MCF 10A (cell line): ENCODE measurements around the gene ABHD8. TPM values are rescaled to one million over a fixed set of nuclear protein-coding genes. Genes with fewer than 3 reads are reported as not detected.
A peak's percentile ranks its signal among the peaks of the same experiment; 100 is the strongest.

Source experiments
- BruUV-seq: library from RNA; stranded (reverse); fragments of 400-500 nt; replicated peaks from 2 replicates; lab custom pipeline; 2021; lab: Mats Ljungman, UMichigan
- CTCF ChIA-PET: fragments of 300-600 bp; sonication (Branson Sonifier 250); formaldehyde crosslinking; extraction: SDS; loops from one replicate; lab custom pipeline; 2021; ENCODE audit warnings: antibody characterized with exemption, inconsistent platforms; lab: Yijun Ruan, JAX
- POLR2A ChIA-PET: fragments of 300-600, 350-650 bp; sonication (Branson Sonifier 250); formaldehyde crosslinking; extraction: SDS; loops from one replicate; lab custom pipeline; 2020; ENCODE audit warnings: antibody characterized with exemption, inconsistent platforms; lab: Yijun Ruan, JAX
- DNase-seq: peaks from one replicate; pipeline ENCODE4 v3.0.0-alpha.2; 2018; ENCODE audit not compliant: unreplicated experiment
- H3K27ac Mint-ChIP-seq: one replicate; pipeline ENCODE4 v1.8.0; 2022; ENCODE audit warnings: mild to moderate bottlenecking, low read depth, mixed read lengths; ENCODE audit not compliant: unreplicated experiment
- H3K27me3 Mint-ChIP-seq: one replicate; pipeline ENCODE4 v1.8.0; 2022; ENCODE audit warnings: mixed read lengths; ENCODE audit not compliant: insufficient read depth, unreplicated experiment
- H3K36me3 Mint-ChIP-seq: one replicate; pipeline ENCODE4 v1.8.0; 2022; ENCODE audit warnings: mild to moderate bottlenecking, moderate library complexity, mixed read lengths; ENCODE audit not compliant: insufficient read depth, unreplicated experiment
- H3K4me1 Mint-ChIP-seq: one replicate; pipeline ENCODE4 v1.8.0; 2022; ENCODE audit warnings: mixed read lengths; ENCODE audit not compliant: insufficient read depth, unreplicated experiment
- H3K4me3 Mint-ChIP-seq: one replicate; pipeline ENCODE4 v1.8.0; 2022; ENCODE audit warnings: mild to moderate bottlenecking, moderate library complexity, mixed read lengths; ENCODE audit not compliant: unreplicated experiment
- H3K9me3 Mint-ChIP-seq: one replicate; pipeline ENCODE4 v1.8.0; 2022; ENCODE audit warnings: mixed read lengths; ENCODE audit not compliant: unreplicated experiment
- CTCF ChIP-seq: fragments of 200-600 bp; IDR thresholded peaks from one replicate; pipeline ENCODE4 v1.8.0; 2022; ENCODE audit warnings: antibody characterized with exemption, mild to moderate bottlenecking; ENCODE audit not compliant: unreplicated experiment
- intact Hi-C: fragments of 100-400 bp; cut with micrococcal nuclease; formaldehyde crosslinking; loops from 2 replicates; pipeline ENCODE4 v1.14.1; 2022
- total RNA-seq: library from RNA; stranded (reverse); gene quantifications from 2 replicates; pipeline ENCODE4 v1.2.3, GENCODE V29; 2022

Gene ABHD8
- total RNA-seq, 1 experiment from 2014 or later: 4.1 TPM

GRCh38 chr19:17326595-17326966, 23.4 kb upstream of the ABHD8 start:
- TF ChIP-seq CTCF: no peak
- ChIA-PET CTCF (interaction anchor here (0.5 to 1.5 kb wide), 2 partner anchors 9 to 493 kb away, joined by 3 read pairs; no protein-coding TSS in a partner anchor), POLR2A (interaction anchor here (0.6 to 2.2 kb wide), 6 partner anchors 9 to 1020 kb away, joined by 3 to 10 read pairs (median 6); partner anchors contain the start of gene DDA1)
- DNase-seq: peak; percentile 43
- intact Hi-C loops: no loop called here
- Mint-ChIP-seq H3K27me3 (no peaks in the 10 kb centered on the region), H3K4me3 (no peak overlapping the region), H3K36me3 (peaks cover 48% of the 10 kb centered on the region), H3K27ac (no peak overlapping the region), H3K4me1 (peaks cover 5% of the 10 kb centered on the region), H3K9me3 (no peaks in the 10 kb centered on the region)
- no TSS peak for BruUV-seq

- POLR2A ChIA-PET: interaction anchor here (0.6 to 2.9 kb wide), 7 partner anchors 8 to 1020 kb away, joined by 3 to 15 read pairs (median 7); partner anchors contain the start of gene DDA1
- H3K27me3 Mint-ChIP-seq: no peaks in the 10 kb centered on the region
- peak; percentile 80 for DNase-seq
- no TSS peak for BruUV-seq
- no peak overlapping the region for H3K27ac Mint-ChIP-seq
- no peak overlapping the region for H3K4me3 Mint-ChIP-seq
- no peak for TF ChIP-seq CTCF
- intact Hi-C loops: no loop called here
- CTCF ChIA-PET: interaction anchor here (0.5 to 1.5 kb wide), 3 partner anchors 8 to 493 kb away, joined by 3 read pairs; no protein-coding TSS in a partner anchor
- H3K9me3 Mint-ChIP-seq: no peaks in the 10 kb centered on the region
- peaks cover 48% of the 10 kb centered on the region for H3K36me3 Mint-ChIP-seq
- peaks cover 5% of the 10 kb centered on the region for H3K4me1 Mint-ChIP-seq
Observed at GRCh38 chr19:17325881-17326594, 22.8 kb upstream of the ABHD8 start.

GRCh38 chr19:17325133-17325532, 21.9 kb upstream of the ABHD8 start:
- POLR2A ChIA-PET: interaction anchor here (0.5 to 2.9 kb wide), 6 partner anchors 8 to 16 kb away, joined by 3 to 15 read pairs (median 7); partner anchors contain the start of gene DDA1
- no peak overlapping the region for H3K4me3 Mint-ChIP-seq
- H3K36me3 Mint-ChIP-seq: peaks cover 49% of the 10 kb centered on the region
- no TSS peak for BruUV-seq
- DNase-seq: no peak
- peaks cover 5% of the 10 kb centered on the region for H3K4me1 Mint-ChIP-seq
- H3K27me3 Mint-ChIP-seq: no peaks in the 10 kb centered on the region
- no peak for TF ChIP-seq CTCF
- H3K27ac Mint-ChIP-seq: no peak overlapping the region
- intact Hi-C loops: no loop called here
- H3K9me3 Mint-ChIP-seq: no peaks in the 10 kb centered on the region
- CTCF ChIA-PET: interaction anchor here (0.5 kb wide), 1 partner anchor 28 kb away, joined by 3 read pairs; no protein-coding TSS in a partner anchor

DNA sequence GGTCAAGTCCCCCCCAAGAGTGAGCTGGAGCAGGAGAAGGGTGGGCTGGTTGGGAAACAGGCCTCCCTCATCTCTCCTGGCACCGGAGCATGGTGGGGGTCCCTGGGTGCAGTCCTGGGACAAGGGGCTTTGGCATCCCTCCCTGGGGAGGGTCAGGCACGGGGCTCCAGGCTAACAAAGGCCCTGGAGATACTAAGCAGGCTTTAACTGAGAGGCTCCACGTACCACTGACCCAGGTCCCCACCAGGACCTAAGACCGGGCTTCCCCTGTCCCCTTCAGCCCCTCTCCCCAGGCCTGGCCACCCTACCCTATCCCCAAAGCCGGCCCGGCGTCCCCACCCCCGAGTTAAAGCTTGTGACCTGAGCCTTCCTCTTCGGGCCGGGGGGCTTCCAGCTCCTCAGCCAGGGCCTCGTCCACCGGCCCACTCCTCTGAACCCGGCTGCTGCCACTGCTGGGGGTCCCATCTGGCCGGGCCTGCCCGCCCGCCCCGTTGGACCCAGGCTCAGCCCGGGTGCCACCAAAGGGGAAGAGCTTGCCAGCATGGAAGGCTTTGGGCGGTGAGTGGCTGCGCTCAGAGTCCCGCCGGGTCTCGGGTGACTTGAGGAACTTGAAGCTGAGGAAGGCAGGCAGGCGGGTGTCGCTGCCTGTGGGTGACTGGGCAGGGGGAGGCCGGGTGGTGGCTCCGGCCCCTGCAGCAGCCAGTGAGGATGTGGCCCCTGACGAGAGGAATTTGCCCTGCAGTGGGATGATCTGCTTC, 21.3 kb upstream of the ABHD8 start:
- no peak for DNase-seq
- ChIA-PET CTCF (interaction anchor here (0.6 to 0.9 kb wide), 2 partner anchors 11 to 30 kb away, joined by 4 read pairs; no protein-coding TSS in a partner anchor), POLR2A (interaction anchor here (0.5 to 2.9 kb wide), 4 partner anchors 9 to 32 kb away, joined by 3 to 15 read pairs (median 3); partner anchors contain the start of gene DDA1)
- Mint-ChIP-seq H3K36me3 (peaks cover 52% of the 10 kb centered on the region), H3K27me3 (no peaks in the 10 kb centered on the region), H3K27ac (no peak overlapping the region), H3K4me1 (peaks cover 5% of the 10 kb centered on the region), H3K9me3 (no peaks in the 10 kb centered on the region), H3K4me3 (no peak overlapping the region)
- intact Hi-C loops: no loop called here
- no TSS peak for BruUV-seq
- no peak for TF ChIP-seq CTCF
